ENCODE data around the gene TST.

DNA sequence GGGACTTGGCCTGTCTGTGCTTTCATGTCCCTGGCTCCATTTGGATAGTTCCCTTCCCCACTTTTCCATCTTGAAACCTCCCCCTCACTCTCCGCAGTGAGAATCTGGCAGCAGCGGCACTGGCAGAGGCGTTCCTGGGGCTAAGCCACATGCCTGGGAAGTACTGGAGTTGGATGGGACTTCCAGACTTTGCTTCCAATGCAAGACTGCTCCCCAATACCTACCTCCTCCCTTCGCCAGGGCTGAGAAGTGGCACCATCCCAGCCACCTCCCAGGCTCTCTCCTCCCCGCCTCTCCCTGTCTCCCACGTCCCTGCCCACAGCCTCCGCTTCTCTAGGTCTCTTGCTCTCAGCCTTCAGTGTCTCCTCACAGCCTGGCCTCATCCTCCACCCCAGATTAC lies 16.6 kb downstream of the TST start:
- TF ChIP-seq CTCF (IDR thresholded peaks at IDR 0.05 in 8 of 11, conservative IDR thresholded peaks at IDR 0.05 in 3 of 11) (no peak), POLR2A (IDR thresholded peaks at IDR 0.05) (no peak), POLR2AphosphoS5 (IDR thresholded peaks at IDR 0.05) (no peak)
